IPS-NIHi11 (cell line): ENCODE data around the gene PAK4.
"Not testable (repeated sequence)": the region's sequence is repeated elsewhere in the genome, so short reads cannot be mapped to it uniquely, and the experiment has no call there.

Experiments used
- DNase-seq: peaks from one replicate; pipeline ENCODE4 v3.0.0; 2012; ENCODE audit warnings: mixed read lengths, low spot score

The PAK4 gene

DNA sequence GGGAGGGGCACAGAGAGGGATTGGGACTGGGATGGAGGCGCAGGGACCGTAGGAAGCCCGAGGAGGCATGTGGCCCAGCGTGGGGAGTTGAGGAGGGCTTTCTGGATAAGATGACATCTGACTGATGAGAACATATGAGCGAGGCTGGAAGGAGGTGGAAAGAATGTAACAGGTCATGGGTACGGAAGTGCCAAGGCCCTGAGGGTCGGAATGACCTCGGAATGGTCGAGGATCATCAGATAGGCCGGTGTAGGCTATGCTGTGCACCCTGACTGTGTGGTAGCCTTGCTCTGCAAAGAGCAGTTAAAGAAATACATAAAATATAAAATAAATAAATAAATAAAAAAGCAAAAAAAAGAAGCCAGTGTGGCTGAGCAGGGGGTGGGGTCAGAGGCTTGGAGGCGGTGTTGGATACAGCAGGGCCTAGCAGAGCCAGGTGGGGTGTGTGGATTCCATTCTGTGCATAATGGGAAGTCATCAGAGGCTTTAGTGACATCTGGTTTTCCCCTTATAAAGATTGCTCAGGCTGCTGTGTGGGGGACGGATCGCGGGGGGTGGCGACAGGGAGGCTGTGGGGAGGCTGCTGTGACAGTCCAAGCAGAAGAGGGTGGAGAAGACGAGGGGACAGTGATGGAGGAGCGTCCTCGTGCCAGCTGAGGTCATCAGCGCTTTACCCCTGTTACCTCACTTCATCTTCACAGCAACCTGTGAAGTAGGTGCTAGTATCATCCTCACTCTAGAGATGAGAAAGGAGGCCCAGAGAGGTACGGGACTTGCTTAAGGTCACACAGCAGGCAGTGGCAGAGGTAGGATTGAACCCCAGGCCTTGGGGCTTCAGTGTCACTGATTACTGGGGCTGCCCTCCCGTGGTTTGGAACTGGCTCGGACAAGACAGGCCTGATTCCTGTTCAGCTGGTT is 5.0 kb downstream of the PAK4 start:
- DNase-seq = no peak

DNA sequence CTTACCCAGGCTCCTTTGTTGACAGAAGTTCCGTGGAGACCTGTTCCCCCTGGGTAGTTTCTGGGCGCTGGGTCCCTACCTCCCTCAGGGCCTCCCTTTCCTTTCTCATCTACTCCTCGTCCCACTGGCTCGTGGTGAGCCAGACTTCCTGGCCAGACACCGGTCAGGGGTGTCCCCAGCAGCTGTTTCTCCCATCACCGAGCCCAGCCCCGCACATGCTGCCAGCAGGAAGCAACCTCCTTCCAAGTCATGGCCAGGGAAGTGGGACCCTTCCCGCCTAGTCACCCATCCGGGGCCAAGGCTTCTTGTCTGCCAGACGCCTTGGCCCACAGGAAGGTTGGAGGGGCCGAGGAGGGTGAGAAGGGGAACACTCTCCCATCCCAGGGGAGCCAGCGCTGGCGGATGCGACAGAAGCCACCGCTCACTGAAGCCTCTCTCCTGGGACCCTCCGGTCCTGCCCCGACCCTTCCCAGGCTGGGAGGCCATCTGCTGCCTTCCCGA is 5.7 kb downstream of the PAK4 start:
- DNase-seq = no peak

DNA sequence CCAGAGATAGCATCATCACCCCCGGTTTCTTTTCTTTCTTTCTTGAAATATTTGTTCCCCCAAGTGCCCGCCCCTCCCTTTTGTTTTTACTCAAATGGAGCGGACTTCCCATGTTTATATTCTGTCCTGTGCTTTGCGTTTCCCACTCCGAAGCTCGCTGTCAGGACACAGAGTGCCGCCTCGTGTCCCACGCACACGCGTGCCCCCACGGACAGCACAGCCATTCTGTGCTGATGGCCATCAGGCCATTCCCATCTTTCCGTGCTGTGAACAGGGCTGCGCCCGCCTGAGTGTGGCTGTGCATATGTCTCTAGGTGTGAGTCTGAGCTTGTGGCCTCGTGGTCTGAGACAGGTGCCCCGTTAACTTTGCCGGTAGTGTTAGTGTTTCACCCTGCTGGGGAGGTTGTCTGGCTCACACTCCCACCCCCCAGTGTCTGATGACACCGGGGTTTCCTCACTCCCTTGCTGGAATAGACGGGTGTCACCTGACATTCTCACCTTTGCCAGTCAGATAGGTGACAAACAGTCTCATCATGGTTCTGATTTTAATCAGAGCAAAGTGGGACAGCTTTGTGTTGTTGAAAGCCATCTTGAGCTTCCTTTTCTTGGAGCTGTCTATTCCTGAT is 6.9 kb downstream of the PAK4 start:
- DNase-seq = no peak

DNA sequence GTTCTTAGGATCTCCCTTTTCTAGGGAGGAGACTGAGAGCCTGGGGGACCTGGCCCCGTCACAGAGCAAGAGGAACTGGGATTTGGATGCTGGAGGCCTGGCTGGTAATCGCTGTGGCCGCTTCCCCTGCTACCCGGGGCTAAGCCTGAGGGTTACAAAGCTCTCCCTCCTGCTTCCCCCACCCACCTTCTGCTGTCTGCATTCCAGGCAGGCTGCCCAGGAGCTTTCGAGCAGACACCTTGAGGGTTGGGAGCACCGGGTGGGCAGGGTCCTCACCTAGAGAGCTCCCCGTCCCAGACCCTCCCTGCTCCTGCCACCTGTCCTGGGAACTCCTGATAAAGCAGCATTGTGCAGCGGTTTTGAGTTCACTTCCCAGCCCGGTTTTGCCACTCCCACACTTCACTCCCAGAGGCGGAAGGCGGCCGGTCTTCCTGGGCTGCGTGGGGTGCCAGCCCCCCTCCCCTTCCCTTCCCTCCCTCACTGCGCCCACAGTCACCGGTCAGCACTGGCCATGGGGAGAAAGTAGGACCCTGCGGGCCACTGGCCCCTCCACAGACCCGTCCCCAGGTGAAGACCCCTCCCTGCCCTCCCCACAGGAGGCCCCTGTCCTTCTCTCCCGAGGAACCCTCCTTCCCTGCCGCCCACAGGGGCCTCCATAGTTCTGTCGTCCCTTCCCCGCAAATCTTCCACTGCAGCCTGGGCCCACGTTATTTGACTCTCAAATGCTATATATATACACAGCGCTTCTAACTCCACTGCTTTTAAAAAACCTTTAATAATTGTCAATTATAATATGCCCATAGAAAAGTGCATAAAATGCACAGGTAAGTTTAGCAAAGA is 8.1 kb downstream of the PAK4 start:
- DNase-seq = no peak

DNA sequence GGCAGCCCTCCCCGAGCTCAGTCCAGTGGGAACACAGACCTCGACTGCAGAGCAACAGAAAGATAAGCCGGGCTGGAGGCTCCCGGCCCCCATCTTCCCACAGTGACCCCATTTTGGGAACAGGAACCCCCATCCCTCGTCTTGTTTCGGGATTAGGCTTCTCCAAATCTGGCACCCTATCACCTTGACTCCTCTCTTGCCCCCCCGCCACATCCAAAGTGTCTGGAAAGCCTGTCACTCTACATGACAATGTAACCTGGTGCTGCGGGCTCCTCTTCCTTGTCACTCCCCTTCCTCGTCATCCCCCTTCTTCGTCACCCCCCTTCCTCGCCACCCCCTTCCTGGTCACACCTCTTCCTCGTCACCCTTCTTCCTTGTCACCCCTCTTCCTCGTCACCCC is 10.1 kb downstream of the PAK4 start:
- no peak for DNase-seq

DNA sequence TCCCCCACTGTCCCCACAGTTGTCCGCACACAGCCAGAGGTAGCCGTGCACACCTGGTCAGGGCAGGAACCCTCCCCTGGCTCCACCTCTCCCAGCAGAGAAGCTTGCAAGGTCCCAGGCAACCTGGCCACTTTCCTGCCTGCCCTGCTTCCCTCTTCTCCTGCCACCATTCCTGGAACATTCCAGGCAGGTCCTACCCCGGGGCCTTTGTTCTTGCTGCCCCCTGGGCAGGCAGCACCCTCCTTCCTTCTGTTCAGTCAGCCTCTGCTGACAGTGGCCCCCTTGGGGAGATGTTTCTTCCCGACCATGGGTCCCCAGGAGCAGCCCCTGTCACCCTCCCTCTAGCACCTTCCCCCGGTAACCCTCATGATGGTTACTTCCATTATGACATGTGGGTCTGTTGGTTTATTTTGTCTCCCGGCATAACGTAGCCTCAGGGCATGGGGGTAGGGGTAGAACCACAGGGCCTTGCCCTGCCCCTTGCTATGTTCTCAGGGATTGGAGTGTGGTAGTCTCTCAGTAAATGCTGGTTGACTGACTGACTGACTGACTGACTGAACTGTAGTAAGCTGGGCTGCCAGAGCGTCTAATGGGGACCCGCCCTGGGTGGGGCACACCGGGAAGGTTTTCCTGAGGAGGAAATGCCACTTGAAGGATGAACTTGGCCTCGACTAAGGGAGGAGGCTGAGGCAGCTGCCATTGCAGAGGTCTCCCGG is 10.8 kb downstream of the PAK4 start:
- DNase-seq = no peak

DNA sequence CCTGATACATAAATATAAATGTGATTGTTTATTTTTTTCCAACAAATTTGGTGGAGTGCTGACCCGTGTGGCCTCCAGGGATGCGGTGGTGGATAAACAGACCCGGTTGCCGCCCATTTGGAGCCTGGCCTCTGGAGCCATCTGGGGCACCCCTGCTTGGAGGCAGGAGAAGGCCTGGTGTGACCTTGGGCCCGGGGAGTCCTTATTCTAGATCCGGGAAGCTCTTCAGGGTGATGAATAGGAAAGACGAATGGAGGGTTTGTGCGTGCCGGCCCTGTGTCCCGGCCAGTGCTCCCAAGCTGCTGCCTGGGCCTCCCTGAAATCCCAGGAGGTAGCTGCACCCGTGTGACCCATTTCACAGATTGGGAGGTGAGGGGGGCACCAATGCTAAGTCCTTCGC is 11.5 kb downstream of the PAK4 start:
- DNase-seq = no peak

DNA sequence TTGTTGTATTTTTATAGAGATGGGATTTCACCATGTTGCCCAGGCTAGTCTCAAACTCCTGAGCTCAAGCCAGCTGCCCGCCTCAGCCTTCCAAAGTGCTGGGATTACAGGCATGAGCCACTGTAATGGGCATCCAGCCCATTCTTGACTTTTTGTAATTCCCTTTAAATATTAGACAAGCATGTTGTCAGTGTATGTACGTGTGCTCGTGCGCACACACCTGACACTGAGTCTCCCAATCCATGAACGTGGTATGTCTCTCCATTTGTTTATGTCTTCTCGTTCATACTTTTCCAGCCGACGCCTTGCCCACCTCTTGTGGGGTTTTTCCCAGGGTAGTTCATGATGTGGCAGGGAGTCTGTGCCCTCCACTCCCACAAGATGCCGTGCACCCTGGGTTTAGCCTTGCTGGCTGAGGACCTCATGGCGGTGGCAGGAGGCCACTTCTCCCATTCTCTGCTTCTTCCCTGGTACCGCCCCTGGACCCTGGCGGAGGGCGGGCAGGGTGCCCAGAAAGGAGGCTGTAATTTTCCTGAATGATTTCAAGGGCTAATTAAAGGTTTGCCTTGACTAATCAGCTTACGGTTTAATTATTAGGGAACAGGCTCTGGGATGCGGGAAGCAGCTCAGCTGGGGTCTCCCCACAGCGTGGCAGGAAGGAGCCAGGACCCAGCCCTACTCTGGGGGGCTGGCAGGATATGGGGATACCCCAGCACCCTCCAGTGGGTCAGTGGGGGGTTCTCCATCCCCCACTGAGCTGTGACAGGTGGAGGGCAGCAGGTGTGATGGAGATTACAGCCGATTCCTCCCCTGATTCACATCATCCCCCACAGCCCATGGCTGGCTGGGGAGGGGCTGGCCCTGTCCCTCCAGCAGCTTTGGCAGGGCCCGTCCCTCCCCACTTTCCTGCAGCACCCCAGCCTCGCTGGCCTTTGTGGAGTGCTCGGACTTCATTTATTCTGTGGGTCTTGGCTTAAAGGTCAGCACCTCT is 12.9 kb downstream of the PAK4 start:
- no peak for DNase-seq

DNA sequence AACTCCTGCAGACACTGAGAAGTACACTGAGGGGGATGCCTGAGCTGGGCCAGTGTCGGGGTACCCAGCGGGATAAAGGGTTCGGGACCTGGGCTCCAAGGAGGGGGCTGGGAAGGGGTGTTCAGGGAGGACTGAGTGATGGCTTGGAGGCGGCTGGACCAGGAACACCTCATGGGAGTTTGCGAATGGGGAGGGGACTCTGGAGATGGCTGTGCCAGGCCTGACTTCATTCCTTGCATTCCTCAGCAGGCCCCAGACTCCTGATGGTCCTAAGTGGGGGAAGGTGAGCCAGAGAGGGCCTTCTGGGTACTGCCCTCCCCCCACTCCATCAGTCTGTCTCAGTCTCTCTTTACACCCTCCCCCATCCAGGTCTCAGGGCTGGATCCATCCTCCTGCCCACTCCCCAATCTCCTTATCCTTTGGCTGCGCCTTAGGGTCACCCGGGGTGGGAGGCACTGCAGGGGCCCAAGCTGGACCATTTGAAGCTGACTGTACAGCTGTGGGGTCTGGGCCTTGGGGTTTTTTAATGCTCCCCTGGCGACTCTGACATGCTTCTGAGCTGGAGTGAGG is 13.8 kb downstream of the PAK4 start:
- peak; percentile 67 for DNase-seq

DNA sequence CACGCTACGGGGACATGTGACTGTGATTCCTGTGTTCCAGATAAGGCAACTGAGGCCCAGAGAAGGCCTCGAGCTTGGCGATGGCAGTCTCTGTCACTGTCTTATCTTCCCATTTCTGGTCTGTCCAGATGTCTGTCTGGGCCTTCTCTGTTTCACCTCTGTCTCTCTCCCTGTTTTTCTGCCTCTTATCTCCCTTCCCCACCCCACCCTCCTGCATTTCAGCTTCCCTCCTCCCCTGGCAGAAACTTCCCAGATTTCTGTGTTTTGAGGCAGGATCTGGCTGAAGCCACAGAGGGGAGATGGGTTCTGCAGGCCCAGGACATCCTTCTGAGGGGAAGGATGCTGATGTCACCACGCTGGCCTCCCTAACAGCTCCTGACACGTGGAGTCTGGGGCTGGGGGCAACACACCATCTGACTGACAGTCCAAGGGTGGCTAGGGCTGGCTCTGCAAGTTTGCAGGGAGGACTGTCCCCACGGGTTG is 14.4 kb downstream of the PAK4 start:
- DNase-seq = no peak

DNA sequence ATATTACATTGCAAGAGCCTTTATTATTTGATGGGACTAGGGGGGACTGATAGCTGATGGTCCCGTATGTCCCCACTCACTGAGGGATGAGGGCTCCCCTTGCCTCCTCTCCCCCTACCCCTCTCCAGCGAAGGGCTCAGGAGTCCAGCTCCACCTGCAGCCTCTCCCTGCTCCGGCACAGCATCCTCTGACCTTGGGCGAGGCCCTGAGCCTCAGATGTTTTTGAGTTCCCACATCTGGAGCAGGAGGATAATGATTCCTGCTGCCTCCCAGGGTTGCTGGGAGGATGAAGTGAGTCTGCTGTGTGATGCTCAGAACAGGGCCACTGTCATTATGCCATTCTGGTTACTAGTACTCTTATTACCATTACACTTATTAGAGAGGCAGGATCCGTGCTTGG is 15.0 kb downstream of the PAK4 start:
- DNase-seq = no peak

DNA sequence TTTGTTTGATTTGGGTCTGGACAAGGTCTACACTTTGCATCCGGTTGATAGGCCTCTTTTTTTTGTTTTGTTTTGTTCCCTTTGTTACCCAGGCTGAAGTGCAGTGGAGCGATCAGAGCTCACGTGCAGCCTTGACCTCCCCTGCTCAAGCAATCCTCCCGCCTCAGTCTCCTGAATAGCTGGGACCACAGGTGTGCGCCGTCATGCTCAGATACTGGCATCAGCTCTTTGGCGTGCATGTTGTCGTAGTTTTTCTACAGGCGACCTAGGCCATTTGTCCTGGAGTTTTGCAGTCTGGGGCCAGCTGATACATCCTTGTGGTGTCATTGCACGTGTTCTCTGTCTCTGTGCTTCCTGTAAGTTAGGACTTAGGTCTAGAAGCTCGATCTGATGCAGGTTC is 16.3 kb downstream of the PAK4 start:
- no peak for DNase-seq

DNA sequence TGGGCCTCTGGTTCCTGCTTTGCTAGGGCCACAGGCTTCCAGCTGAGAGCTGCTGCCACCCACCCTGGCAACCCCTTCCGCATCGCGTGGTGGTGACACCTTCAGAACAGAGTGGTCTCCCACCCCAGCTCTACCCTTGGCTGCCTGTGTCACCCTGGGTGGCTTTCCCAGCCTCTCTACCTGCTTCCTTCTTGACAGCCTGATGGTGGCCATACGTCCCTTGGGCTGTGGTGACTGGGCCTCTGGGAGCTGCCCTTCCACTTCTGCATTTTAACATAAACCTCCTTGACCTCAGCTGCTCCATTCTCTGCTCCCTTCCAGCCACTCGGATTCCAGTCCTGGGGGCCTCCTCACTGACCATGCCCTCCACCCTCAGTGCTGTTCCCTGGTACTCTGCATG is 17.0 kb downstream of the PAK4 start:
- no peak for DNase-seq

DNA sequence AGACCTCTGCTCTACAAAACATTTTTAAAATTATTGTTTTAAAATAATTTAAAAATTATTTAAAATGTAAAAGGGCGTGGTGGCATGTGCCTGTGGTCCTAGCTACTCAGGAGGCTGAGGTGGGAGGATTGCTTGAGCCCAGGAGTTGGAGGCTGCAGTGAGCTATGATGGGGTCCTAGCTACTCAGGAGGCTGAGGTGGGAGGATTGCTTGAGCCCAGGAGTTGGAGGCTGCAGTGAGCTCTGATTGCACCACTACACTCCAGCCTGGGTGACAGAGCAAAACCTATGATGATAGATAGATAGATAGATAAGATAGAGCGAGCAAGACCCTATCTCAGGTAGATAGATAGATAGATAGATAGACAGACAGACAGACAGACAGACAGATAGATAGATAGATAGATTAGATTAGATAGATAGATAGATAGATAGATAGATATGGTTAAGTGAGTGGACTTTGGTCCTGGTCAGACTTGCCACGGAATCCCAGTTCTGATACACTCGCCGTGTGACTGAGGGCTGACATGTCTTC is 18.2 kb downstream of the PAK4 start:
- DNase-seq = not testable (repeated sequence)

DNA sequence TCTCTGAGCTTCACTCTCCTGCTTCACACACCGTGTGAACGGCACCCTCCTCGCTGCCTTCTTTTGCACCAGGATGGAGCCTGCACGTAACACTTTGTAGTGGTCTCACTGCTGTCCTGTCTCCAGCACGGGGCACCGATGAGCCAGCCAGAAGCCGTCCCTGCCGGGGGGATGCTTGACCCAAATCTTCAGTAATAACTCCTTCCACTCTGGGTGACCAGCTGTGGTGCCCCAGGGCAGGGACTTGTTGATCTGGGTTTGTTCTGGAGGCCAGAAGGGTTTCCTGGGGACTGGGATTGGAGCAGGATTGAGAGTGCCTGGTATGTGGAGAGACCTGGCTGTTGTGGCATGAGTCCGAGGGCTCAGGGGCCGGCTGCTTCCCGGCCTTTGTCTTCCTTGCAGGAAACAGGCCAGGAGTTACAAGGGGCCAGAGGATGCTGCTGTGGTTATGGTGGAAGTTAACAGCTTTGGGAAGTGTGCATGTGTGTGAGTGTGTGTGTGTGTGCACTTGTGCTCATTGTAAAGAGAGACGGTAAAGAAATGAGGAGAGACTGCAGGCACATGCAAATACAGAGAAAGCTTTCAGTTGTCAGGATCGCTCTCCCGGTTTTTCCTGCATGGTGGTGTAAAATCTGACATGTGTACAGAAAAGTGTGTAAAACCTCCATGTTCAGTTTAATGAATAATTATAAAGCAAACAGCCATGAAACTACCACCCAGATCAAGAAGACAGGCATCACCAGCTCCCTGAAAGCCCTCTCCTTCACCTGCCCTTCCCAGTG is 18.9 kb downstream of the PAK4 start:
- DNase-seq = no peak

DNA sequence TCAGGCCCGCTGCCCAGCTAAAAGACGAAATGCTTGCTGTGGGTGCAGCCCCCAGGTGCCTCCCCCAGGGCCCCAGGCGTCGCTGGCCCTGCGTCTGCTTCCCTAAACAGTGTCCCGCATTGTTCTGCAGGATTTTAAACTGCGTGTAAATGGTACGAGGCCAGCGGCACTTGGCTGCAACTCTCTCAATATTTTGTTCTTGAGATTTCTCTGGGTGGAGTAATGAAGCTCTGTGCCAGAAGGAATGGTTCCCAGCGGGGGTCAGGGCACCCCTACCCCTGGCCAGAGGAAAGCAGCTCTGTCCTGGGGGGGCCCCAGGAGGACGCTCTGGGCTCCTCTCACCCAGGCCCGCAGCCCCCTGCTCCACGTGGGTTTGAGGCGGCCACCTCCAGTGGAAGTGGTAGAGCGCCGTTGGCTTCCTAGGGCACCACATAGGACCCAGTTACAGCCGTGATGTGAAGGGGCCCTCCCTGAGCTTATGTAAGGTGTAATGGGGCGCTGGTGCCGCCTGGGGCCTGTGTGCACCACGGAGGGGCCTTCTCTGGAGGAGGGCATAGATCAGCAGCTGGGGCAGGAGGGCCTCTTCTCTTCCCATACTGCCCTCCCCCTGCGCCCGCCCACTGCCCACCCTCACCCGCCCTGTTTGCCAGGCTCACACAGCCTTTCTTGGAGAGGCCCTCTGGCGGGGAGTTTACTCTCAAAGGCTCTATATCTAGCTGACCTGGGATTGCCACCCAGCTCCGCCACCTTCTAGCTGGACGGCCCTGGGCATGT is 19.8 kb downstream of the PAK4 start:
- no peak for DNase-seq

DNA sequence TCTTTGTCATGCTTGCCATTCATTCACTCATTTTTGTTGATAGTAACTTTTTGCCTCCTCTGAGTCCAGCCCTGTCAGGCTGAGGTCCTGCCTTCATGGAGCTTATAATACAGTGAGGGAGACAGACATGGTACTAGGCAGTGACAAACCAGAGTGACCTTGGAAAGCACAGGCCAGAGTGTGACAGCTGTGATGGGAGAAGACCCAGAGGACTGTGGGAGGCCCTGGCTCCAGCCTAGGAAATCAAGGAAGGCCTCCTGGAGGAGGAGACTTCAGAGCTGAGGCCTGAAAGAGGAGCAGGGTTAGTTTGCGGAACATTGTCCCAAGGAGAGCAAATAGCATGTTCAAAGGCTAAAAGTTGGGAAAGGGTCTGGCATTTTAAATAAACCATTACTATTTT is 20.5 kb downstream of the PAK4 start:
- no peak for DNase-seq
